OCI-LY3 (cell line): ENCODE data around the gene WLS.
"Not testable (repeated sequence)": the region's sequence is repeated elsewhere in the genome, so short reads cannot be mapped to it uniquely, and the experiment has no call there.

Experiments
- H2AFZ ChIP-seq: fragments of 200-600, 300-600 bp; shearing (Covaris generic); 2 replicates; pipeline ENCODE4 v1.6.0; 2014; ENCODE audit warnings: antibody characterized with exemption, low read depth, low read length
- H3K27ac ChIP-seq: fragments of 200-600, 300-600 bp; sonication (generic); 2 replicates; pipeline ENCODE4 v1.5.1; 2014; ENCODE audit warnings: mild to moderate bottlenecking, low read length, moderate library complexity, mixed read lengths
- H3K27me3 ChIP-seq: fragments of 200-600, 300-600 bp; sonication (generic); 2 replicates; pipeline ENCODE4 v1.6.1; 2014; ENCODE audit warnings: low read depth, low read length, mixed read lengths
- H3K36me3 ChIP-seq: fragments of 200-600, 300-600 bp; sonication (generic); replicated peaks from 2 replicates; pipeline ENCODE3; 2014; ENCODE audit warnings: low read depth, low read length, mixed read lengths
- H3K4me1 ChIP-seq: fragments of 300-600, 200-600 bp; sonication (generic); 2 replicates; pipeline ENCODE4 v1.6.1; 2014; ENCODE audit warnings: low read length, mixed read lengths
- H3K4me2 ChIP-seq: fragments of 200-600, 300-600 bp; sonication (generic); 2 replicates; pipeline ENCODE4 v1.6.1; 2014; ENCODE audit warnings: low read length, mixed read lengths
- H3K4me3 ChIP-seq: fragments of 300-600, 200-600 bp; sonication (generic); 2 replicates; pipeline ENCODE4 v1.5.1; 2014; ENCODE audit warnings: antibody characterized with exemption, mild to moderate bottlenecking, low read length, moderate library complexity
- H3K79me2 ChIP-seq: fragments of 300-600, 200-600 bp; shearing (Covaris generic); 2 replicates; pipeline ENCODE4 v1.6.1; 2014; ENCODE audit warnings: mild to moderate bottlenecking, low read length, mixed read lengths
- H3K9ac ChIP-seq: fragments of 300-600, 200-600 bp; shearing (Covaris generic); 2 replicates; pipeline ENCODE4 v1.6.0; 2014; ENCODE audit warnings: mild to moderate bottlenecking, low read length, moderate library complexity
- H3K9me3 ChIP-seq: fragments of 200-600, 300-600 bp; shearing (Covaris generic); 2 replicates; pipeline ENCODE4 v1.6.1; 2014; ENCODE audit warnings: low read length, mixed read lengths; ENCODE audit not compliant: insufficient read depth
- H4K20me1 ChIP-seq: fragments of 200-600, 300-600 bp; sonication (generic); 2 replicates; pipeline ENCODE4 v1.6.1; 2016; ENCODE audit warnings: low read length, mixed read lengths; ENCODE audit not compliant: insufficient read depth
- EZH2phosphoT487 ChIP-seq: fragments of 200-600 bp; shearing (Covaris generic); IDR thresholded peaks from 2 replicates; pipeline ENCODE4 v1.6.1; 2018; ENCODE audit warnings: antibody characterized with exemption, mixed run types, low read depth
- TF ChIP-seq, protein P1 (sequence below): fragments of 200-600, 300-600 bp; sonication (generic); IDR thresholded peaks from 2 replicates; pipeline ENCODE4 v1.5.1; 2014; ENCODE audit warnings: antibody characterized with exemption, low read length, low read depth

WLS gene

DNA sequence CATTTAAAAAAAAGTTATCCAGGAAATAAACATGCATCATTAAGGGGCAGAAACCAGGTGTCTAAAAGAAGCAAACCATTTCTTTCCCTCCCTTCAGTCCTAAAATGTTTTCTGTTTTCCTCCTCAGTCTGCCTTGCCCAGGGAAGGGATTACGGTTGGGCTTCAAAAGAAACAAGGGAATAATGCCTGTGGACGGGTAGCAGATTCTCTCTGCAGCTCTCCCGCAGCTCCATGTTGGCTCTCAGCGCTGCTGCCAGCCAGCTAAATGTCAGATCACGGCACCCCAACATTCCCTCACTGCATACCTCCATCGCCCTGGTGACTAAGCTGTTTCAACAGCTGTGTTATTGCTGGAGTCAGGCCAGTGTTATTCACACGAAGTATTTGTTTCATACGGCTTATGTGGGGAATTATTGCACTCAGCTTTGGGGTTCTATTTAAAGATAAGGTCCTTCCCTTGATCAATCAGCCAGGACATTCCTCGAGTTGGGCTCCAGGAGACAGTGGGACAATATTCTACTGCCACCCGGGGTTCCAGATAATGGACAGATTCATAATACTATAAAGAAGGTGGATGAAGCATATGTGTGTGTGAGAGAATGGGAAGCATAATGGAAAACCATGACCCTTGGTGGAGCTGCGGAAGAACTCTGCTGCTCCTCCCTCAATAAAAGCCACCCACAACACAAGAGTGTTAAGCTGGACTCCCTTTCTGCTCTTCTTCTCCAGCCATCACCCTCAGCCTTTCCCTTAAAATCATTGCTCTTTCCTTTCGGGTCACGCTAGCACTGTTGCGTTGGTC is 58.2 kb downstream of the WLS start:
- Histone ChIP-seq H3K9me3 (no peaks in the 10 kb centered on the region), H3K27ac (no peak overlapping the region), H3K4me1 (peaks cover 6% of the 10 kb centered on the region; the same call in 1 of the 2 replicates), H2AFZ (no peak overlapping the region), H3K79me2 (no peaks in the 10 kb centered on the region), H3K4me3 (no peak overlapping the region), H3K36me3 (no peaks in the 10 kb centered on the region), H3K4me2 (no peak overlapping the region), H3K27me3 (no peaks in the 10 kb centered on the region), H4K20me1 (no peaks in the 10 kb centered on the region), H3K9ac (no peak overlapping the region)
- no peak for TF ChIP-seq EZH2phosphoT487
- TF ChIP-seq, protein P1, sequence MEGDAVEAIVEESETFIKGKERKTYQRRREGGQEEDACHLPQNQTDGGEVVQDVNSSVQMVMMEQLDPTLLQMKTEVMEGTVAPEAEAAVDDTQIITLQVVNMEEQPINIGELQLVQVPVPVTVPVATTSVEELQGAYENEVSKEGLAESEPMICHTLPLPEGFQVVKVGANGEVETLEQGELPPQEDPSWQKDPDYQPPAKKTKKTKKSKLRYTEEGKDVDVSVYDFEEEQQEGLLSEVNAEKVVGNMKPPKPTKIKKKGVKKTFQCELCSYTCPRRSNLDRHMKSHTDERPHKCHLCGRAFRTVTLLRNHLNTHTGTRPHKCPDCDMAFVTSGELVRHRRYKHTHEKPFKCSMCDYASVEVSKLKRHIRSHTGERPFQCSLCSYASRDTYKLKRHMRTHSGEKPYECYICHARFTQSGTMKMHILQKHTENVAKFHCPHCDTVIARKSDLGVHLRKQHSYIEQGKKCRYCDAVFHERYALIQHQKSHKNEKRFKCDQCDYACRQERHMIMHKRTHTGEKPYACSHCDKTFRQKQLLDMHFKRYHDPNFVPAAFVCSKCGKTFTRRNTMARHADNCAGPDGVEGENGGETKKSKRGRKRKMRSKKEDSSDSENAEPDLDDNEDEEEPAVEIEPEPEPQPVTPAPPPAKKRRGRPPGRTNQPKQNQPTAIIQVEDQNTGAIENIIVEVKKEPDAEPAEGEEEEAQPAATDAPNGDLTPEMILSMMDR: no peak

DNA sequence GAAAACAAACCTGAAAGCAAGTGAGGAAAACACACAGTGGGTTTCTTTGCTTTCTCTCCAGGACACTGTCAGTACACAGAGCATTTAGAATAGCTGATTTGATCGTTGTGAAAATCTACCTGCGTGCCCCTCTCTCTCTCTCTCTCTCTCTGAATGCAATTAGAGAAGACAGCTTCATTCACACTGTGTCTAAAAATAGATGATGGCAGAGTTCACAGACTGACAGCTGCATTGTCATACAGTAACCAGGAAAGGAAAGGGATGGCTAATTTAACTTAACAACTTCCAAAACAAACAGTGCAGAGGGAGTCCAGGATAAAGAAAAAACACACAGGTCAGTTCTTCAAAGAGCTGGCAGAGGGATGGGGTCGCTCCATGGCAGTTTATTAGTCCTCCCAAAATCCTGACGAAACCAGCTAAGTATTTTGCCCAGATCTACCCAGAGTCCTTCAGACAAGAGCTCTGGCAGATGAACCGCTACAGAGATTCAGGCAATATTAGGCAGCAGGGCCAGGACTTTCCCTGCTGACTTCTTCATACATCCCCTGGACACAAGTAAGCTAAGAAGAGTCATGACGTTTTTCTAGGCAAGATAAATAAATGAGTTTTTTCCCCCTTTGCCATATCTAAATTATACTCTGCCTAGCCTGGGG is 58.9 kb downstream of the WLS start:
- TF ChIP-seq EZH2phosphoT487: no peak
- no peak overlapping the region for H3K27ac ChIP-seq
- no peaks in the 10 kb centered on the region for H3K36me3 ChIP-seq
- no peak overlapping the region for H3K9ac ChIP-seq
- H3K4me2 ChIP-seq: no peak overlapping the region
- no peaks in the 10 kb centered on the region for H3K9me3 ChIP-seq
- no peaks in the 10 kb centered on the region for H3K4me1 ChIP-seq
- no peak overlapping the region for H3K4me3 ChIP-seq
- no peak overlapping the region for H2AFZ ChIP-seq
- no peaks in the 10 kb centered on the region for H3K27me3 ChIP-seq
- H4K20me1 ChIP-seq: no peaks in the 10 kb centered on the region
- no peaks in the 10 kb centered on the region for H3K79me2 ChIP-seq

DNA sequence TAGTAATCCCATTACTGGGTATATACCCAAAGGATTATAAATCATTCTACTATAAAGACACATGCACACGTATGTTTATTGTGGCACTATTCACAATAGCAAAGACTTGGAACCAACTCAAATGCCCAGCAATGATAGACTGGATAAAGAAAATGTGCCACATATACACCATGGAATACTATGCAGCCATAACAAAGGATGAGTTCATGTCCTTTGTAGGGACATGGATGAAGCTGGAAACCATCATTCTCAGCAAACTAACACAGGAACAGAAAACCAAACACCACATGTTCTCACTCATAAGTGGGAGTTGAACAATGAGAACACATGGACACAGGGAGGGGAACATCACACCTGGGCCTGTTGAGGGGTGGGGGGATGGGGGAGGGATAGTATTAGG is 60.5 kb downstream of the WLS start:
- H2AFZ ChIP-seq, H4K20me1 ChIP-seq, H3K36me3 ChIP-seq, H3K4me1 ChIP-seq, H3K79me2 ChIP-seq, H3K9me3 ChIP-seq, H3K9ac ChIP-seq, H3K27me3 ChIP-seq, H3K27ac ChIP-seq, H3K4me2 ChIP-seq, H3K4me3 ChIP-seq: not testable (repeated sequence)

DNA sequence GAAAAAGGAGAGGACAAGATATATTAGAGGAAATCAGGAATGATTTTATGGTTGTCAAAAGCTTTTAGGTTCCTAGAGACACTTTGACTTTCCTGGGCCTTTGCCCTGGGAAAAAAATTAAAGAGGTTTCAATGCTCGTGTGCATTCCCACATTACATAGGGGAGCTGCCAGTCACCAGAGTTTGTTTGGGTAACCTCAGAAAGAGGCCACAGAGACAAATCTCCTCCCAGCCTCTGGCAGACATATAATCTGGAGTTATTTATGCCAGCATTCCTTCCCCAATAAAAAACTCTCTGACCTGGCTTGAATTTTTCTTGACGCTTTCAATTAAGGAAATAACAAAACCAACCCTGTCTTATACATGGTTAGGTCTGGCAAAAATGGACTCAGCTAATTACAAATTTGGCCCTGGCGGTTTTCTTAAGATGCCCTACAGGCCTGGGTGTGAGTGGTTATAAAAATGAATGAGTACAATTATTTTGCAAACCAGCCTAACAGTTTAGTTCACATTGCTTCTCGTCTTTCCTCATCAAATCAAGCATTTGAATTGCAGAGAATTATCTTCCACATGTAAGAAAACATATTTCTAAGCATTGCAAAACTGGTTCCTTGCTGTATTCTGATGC is 63.7 kb downstream of the WLS start:
- Histone ChIP-seq H3K9me3 (no peaks in the 10 kb centered on the region), H3K79me2 (no peaks in the 10 kb centered on the region), H3K36me3 (no peaks in the 10 kb centered on the region), H3K27ac (no peak overlapping the region), H3K4me2 (no peak overlapping the region), H2AFZ (no peak overlapping the region), H3K27me3 (no peaks in the 10 kb centered on the region), H3K4me3 (no peak overlapping the region), H4K20me1 (no peaks in the 10 kb centered on the region), H3K4me1 (no peaks in the 10 kb centered on the region), H3K9ac (no peak overlapping the region)
- no peak for TF ChIP-seq EZH2phosphoT487
- TF ChIP-seq, protein P1: no peak

DNA sequence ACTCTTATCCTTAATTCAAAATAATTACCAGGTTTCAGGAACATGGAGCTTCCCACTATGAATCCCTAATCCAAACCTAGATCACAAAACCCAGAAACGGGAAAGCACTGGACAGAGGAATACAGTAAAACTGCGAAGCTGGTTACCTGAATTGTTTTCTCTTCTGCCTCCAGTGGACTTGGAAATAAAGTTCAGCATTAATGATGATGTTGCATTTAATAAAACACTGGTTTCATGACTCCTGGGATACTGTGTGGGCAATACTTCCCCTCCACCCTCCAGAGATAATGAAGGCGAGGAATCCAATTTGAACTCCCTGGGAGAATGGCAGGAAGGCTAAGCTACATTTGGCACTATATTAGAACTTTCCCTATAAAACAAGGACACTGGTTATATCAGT is 65.1 kb downstream of the WLS start:
- no peak for TF ChIP-seq EZH2phosphoT487
- TF ChIP-seq, protein P1: no peak

More for the DNA sequence above, 65.1 kb downstream of the WLS start:
- H2AFZ ChIP-seq: no peak overlapping the region
- H3K4me2 ChIP-seq: no peak overlapping the region
- H3K4me1 ChIP-seq: no peaks in the 10 kb centered on the region
- no peaks in the 10 kb centered on the region for H3K36me3 ChIP-seq
- no peaks in the 10 kb centered on the region for H4K20me1 ChIP-seq
- no peaks in the 10 kb centered on the region for H3K27me3 ChIP-seq
- no peaks in the 10 kb centered on the region for H3K79me2 ChIP-seq
- H3K9me3 ChIP-seq: no peaks in the 10 kb centered on the region
- H3K27ac ChIP-seq: no peak overlapping the region
- H3K4me3 ChIP-seq: no peak overlapping the region
- H3K9ac ChIP-seq: no peak overlapping the region
